Measurements from ENCODE around the gene CLIP2.
A peak's percentile ranks its signal among the peaks of the same experiment; 100 is the strongest.

Gene CLIP2

DNA sequence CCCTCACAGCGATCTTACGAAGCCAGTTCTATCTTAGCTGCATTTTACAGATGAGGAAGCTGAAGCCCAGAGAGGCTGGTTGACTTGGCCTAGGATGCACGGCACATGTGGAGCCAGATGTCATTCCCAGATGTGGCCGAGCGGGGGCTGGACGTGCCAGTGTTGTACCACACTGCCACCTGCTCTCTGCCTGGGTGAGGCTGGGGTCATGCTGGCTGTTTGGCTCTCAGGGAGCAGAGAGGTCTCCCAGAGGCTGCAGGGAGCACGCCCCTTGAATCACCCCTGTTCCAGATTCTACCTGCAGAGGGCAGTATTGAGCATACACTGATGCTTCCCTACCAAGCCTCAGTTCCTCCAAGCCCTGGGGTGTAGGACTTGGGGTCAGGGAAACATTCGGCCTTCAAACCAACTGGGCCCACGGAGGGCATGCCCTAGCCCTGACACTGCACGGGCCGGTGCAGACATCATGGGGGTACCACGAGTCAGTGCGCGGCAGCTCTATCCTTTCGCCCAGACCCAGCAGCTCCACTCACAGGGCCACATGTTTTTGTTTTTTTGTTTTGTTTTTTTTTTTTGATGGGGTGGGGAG is 160.7 kb downstream of the CLIP2 start:
- peak; percentile 63 for DNase-seq

GRCh38 chr7:74452748-74453321 is 163.6 kb downstream of the CLIP2 start:
- DNase-seq = no peak

DNA sequence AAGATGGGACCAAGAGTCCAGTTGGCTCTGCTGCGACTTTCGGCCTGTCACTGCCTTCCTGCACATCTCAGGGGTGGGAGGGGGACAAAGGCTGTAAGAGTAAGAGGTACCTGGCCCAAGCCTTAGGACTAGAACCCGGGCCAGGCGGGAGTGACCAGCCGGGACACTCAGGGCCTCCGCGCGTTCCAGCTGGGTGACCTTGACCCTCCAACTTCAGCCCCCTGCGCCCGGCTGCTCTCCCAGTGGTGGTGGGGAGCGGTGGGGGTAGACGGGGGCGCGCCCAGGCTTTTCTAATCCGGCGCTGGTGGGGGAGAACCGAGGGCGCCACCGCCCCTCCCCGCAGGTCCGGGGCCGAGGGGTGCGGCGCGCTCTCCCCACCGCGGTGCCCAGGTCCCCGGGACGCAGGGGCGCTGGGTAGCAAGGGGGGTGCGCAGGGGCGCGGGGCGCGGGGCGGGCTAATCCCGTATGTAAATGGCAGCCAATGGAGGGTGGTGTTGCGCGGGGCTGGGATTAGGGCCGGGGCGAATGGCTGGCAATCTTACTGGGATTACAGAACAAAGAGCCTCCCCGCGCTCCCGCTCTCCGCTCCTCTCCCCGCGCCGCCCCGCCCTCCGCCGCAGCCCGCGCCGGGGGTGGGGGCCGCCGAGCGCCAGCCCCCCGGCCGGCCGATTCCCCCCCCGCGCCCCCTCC is 164.3 kb downstream of the CLIP2 start, which contains the start of gene GTF2IRD1:
GTF2IRD1 (plus strand) TSS at position 585 of the 690 bp plus-strand sequence. CDS start 54,175 bp downstream, outside the sequence.
- DNase-seq = peak; percentile 57

DNA sequence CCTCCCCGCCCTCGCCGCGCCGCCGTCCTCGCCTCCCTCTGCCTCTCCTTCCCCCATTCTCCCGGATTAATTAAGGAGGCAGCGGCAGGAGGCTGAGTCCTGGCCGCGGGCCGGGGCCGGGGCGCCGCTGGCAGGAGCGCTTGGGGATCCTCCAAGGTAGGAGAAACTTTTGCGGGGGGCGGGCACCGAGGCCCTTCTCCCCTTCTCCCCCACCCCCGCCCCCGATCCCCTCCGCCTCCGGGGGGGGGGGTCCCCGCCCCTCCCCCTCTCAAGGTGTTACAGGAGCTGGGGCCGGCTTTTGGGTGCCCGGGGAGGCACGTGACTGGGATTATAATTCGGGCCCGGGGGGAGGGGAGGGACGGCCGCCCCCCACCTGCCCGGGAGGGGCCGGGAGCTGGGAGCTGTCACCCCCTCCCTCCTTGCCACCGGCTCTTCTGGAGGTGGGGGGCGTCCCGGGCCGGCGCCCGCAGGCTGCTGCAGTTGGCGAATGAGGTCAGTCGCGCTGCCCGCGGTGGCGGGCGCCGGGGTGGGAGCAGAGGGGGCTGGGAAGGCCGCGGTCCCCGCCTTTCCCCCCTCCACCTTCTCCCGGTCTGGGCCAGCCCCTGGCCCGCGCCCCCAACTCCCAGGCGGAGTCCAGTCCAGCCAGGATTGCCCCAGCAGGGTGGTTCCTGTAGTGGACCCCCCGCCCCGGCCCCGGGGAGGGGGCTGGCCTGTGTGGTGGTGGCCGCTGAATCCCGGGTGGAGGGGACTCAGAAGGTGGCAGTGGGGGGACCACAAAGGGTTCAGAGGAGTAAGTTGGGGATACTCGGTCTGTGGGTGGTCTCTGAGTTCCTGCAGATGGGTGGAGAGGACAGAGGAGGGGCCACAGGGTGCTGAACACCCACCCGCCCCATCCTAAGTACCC is 165.1 kb downstream of the CLIP2 start:
- no peak for DNase-seq

- no peak for DNase-seq
These were observed 165.7 kb downstream of the CLIP2 start for GRCh38 chr7:74454925-74455288.

DNA sequence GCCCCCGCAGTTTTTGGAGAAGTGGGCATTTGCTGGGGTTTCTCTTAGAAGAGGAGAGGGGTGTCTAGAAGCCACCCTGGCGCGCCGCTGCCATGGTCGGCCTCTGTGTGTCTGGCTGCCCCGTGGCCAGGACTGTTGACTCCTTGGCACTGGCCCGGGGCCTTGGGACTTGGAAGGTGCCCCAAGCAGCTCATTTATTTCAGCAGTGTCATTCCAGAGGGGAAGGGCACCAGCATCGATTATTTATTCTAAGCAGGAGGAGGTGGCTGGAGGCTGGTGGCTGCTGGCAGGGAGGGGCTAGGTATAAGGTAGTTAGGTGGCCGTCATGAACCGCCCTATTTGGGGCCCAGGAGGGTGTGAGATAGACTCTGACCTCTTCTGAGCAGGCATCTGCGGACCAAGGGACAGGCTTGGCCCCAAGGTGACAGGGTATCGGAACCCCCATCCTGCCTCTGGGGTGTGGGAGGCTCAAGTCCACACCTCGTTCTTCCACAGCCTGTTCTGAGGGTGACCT is 166.1 kb downstream of the CLIP2 start:
- DNase-seq = no peak
